Stimulated activated CD8-positive, alpha-beta memory T cell treated with anti-CD3 and anti-CD28 coated beads, Interleukin-12 subunit alpha, Interleukin-12 subunit beta, amount 100 ng/mL, for 24 hours (primary cell): ENCODE measurements around the gene TMEM263.
A peak's percentile ranks its signal among the peaks of the same experiment; 100 is the strongest.
"Not testable (repeated sequence)": the region's sequence is repeated elsewhere in the genome, so short reads cannot be mapped to it uniquely, and the experiment has no call there.

Source experiments
- DNase-seq: peaks from one replicate; pipeline ENCODE4 v3.0.0-alpha.2; 2020; ENCODE audit errors: extremely low read depth

The TMEM263 gene

DNA sequence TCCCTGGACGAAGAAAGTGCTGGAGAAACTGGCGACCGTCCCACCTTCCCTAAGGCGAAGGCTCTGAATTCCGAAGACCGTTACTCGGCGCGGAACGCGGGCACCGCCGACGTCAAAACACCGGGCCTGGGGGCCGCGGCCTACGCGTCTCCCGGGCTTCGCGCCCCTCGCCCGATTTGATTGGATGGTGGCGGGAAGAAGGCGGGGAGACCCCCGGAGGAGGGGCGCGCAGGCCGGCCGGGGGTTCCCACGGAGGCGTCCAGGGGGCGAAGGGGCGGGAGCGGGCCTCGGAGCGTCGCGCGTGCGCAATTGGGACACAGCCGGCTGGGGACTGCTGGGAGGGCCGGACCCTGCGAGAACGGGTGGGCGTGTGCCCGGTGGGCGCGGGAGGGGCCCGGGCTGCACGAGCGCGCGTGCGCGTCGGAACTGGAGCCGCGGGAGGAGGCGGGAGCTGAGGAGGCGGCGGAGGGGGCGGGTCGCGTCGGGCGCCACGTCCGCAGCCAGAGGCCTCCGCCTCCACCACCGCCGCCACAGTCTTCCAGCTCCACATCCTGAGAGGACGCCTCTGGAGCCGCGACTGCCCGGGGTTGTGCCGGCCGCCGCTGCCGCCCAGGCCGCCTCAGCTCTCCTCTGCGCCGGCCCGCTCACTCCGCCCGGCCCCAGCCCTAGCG is at the start of gene TMEM263:
TMEM263 (plus strand) TSS at position 531 of the 671 bp plus-strand sequence. CDS start 11,210 bp downstream, outside the sequence.
- peak; percentile 81 for DNase-seq

DNA sequence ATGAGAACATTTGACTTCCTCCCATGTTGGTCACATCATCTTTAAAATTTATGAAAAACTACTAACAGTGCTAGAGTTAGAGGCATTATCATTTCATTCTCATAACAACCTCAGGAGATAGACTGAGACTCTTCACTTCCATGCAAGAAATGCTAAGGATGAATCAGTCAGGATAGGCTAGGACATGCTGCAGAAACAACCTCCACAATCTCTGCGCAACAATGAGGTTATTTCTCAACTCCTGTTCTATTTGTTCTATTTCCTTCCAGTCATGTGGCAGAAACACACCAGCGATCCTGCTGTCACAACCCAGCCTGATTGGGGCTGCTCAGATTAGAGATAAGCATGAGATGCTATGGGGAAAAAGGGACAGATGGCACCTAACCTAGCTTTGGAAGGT is 49.0 kb upstream of the TMEM263 start:
- DNase-seq: no peak

DNA sequence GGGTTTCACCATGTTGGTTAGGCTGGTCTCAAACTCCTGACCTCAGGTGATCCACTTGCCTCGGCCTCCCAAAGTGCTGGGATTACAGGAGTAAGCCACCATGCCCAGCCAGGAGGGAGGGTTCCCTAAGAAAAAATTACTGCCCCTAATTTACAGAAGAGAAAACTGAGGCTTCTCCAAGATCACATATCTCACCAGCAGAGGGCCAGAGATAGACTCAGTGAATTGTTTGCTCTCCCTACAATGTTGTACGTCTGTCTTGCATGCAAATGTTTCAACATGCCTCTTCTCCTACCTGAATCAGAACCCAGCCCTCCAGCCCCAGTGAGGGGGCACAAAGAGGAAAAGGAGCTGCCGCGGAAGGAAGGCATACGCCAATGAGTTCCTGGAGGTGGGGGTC is 48.3 kb upstream of the TMEM263 start:
- DNase-seq: no peak

DNA sequence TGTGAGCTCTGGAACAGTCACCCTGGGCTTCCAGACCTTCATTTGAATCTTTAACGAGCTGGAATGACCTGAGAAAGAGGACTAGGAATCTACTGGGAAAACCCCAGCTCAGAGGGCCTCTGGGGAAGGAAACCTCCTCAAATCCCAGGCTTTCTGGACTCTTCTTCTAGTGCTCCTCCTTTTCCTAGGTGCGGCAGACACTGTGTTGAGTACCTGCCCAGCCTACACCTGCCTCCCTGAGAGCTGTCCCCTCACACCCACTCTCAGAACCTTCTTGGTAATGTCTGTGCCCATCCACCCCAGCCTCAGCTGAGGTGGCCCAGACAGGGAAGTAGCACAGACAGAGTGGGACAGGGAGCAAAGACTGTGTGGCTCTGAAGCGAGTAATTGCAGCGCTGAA is 47.9 kb upstream of the TMEM263 start:
- DNase-seq: no peak

DNA sequence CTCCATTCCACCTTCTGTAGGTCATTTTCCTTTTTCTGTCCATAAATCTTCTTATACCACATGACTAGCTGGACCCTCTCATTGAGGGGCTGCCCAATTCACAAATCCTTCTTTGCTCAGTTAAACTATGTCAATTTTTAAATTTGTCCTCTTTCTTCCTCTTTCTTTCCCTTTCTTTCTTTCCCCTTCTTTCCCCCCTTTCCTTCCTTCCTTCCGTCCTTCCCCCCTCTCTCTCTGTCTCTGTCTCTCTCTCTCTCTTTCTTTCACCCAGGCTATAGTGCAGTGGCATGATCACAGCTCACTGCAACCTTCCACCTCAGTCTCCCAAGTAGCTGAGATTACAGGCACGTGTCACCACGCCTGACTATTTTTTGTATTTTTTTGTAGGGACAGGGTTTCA is 47.1 kb upstream of the TMEM263 start:
- no peak for DNase-seq

DNA sequence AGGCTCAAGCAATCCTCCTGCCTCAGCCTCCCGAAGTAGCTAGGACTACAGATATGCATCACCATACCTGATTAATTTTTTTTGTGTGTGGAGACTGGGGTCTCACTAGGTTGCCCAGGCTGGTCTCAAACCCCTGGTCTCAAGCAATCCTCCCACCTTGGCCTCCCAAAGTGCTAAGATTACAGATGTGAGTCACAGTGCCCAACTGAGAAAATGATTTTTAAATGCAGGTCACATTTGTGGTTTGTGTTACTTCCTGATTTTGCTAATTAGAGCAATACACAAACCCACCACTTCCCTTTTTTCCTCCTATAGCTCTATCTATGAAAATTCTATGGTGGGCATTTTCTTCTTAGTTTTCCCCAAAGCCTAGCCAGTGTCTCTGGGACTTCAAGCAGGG is 45.5 kb upstream of the TMEM263 start:
- DNase-seq: no peak

DNA sequence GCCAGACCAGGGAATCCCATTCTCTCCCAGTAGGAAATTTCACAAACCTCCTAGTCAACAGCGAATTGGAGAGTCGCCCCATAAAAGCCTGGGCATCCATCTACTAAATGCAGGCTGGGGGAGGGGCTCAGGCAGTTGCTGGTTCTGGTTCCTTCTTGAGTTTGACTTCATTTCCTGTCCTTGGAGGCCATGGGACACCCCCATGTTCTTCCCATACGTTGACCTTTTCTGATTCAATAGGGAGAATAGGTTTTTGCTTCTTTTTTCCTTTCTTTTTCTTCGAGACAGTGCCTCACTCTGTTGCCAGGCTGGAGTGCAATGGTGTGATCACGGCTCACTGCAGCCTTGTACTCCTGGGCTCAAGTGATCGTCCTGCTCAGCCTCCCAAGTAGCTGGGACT is 44.1 kb upstream of the TMEM263 start:
- DNase-seq: no peak

DNA sequence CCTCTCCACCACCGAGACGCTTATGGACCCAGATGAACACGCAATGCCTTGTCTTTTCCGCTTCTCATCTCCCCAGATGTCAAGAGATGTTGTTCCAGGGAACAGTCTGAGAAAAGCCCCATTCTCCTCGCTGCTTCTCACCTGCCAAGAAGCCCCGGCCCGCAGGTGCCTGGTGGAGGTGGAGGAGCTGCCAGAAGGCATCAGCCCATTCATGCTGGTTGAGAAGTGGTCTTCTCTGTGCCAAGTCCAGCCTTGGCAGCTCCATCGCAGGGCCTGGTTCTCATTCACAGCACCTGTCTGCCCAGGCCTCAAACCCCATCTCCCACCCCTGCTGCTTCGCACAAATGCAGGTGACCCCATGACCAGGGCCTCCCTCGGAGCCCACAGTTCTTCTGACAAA is 42.3 kb upstream of the TMEM263 start:
- no peak for DNase-seq

DNA sequence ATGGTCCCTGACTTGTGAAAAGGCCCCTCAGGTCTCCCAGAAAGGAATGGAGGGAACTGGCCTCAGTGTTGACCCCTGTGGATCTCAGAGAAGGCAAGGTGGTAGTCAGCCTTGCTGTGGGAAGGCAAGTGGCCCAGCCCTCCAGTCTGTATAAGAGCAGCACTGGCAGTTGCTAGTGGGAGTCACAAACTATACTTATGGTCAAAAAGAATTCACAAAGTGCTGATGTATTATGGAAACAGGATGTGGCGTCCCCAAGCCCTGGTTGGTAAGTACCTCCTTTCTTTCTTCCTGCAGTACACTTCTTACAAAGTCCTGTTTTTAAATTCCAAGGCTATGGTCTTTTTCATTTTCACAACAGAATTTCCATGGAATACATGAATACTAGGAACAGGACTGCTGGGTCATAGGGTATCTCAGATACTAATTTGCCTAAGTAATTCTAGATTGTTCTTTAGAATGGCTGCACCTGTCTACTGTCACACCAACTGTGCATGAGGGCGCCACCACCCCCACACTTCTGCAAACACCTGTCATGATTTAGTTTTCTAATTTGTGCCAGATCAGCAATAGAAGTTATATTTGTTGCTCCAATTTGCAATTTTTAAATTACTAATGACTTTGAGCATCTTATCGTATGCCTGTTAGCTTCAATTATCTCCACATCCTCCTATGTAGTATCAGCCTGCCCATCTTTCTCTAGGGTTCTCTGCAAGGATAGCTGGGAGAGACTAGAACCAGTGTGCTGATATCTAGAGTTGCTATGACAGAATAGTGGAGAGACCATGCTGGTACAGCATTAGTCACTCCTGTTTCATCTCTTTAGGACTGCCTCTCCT is 40.7 kb upstream of the TMEM263 start:
- DNase-seq: no peak

DNA sequence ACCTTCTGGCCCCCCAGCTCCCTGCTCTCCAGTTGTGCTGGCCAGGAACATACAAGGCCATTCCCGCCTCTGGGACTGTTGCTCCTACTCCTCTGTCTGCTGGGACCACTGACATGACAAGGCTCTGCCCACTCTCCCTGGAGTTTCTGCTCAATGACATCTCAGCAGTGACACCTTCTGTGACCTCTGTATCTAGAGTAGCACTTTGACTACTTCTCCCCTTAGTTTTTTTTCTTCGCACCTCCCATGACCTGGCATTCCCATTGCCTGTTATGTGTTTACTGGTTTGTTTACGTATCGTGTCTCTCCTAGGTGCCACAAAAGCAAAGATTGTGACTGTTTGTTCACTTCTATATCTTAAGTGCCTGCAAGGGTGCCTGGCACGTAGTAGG is 40.1 kb upstream of the TMEM263 start:
- no peak for DNase-seq

DNA sequence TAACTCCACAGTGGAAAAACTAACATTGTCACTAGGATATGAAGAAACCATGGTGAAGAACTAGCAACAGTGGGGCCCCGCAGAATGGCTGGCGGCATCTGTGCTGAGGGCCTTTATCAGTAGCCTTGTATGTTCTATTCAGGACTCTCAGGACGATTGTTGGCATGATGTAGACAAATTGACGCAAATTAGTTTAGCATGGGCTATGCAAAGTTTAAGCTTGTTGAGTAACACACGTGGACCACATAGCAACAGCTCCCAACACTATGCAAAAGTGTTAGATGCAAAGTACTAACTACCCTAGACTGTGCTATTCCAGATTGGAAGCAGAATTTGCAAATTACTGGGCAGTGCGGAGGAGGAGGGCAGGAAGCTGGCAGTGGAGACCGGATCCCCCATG is 38.2 kb upstream of the TMEM263 start:
- no peak for DNase-seq

DNA sequence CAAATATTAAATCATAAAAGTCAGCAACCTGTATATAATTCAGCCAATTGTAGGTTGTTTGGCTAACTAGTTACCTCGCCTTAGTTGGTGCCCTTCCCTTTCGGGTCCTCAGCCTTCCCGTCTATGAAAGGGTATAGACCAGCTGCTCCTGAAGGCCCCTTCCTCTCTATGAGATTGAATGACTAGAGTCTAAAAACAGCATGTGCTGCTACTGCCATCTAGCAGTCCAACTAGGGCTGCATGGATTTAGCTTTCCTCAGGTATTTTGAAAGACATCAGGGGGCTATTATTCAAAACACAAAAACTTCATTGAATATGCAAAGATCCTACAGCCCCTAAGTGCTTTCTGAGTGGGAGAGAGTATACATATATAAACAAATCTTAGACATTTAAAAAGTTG is 37.0 kb upstream of the TMEM263 start:
- DNase-seq: no peak

DNA sequence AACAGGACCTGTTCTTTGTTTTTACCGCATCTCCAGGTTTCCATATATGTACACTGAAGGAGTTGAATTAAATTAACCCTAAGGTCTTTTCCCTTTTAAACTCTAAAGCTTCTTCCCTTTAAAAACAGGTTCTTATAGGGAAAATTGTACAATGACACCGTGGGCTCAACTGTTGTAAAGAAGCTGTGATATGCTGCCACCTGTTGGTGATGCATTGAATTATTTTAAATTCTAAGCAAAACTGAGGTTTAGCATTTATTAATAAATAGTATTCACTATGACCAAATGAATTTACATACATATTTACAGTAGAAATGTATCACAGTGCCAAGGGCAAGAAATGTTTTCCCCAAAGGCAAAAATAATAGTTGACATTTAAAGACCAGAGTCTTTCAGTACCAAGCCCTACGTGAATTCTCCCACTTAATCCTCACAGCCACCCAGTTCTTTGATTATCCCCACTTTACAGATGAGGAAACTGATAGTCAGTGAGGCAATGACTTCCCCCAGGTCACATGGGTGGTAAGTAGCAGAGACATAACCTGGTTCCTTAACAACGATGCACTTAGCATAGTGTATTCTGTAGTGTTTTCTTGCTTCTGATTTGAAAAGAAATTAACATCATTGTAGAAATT is 35.7 kb upstream of the TMEM263 start:
- no peak for DNase-seq

DNA sequence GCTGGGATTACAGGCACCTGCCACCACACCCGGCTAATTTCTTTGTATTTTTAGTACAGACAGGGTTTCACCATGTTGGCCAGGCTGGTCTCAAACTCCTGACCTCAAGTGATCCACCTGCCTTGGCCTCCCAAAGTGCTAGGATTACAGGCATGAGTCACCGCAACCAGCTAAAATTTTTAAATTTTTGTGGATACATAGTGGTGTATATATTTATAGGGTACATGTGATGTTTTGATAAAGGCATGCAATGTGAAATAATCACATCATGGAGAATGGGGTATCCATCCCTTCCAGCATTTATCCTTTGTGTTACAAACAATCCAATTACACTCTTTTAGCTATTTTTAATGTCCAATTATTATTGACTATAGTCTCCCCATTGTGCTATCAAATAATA is 33.7 kb upstream of the TMEM263 start:
- DNase-seq: not testable (repeated sequence)

DNA sequence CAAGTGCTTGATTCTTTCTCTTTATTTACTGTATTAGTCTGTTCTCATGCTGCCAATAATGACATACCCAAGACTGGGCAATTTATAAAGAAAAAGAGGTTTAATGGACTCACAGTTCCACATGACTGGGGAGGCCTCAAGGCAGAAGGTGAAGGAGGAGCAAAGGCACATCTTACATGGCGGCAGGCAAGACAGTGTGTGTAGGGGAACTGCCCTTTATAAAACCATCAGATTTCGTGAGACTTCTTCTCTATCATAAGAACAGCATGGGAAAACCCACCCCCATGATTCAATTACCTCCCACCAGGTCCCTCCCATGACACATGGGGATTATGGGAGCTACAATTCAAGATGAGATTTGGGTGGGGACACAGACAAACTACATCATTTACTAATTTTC is 32.1 kb upstream of the TMEM263 start:
- not testable (repeated sequence) for DNase-seq

DNA sequence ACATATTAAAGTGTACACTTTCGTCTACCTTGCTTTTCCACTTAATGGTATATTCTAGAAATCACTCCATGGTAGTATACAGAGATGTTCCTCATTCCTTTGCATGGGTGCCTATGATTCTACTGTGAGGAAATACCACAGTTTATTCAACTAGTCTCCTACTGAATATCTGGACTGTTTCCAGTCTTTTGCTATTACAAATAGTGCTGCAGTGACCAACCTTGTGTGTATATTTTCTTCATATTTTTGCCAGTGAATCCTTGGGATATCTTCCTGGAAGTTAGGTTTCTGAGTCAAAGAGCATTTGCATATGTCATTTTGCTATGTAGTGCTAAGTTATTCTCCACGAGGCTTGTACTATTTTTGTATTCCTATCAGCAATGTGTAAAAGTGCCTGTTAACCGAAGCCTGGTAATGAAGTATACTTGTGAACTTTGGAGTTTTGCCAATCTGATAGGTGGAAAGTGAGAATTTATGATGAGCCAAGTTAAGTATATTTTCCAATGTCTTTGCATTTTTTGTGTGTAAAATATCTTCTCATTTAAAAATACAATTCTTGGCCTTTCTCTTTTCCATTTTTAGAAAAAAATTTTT is 31.3 kb upstream of the TMEM263 start:
- DNase-seq: no peak

DNA sequence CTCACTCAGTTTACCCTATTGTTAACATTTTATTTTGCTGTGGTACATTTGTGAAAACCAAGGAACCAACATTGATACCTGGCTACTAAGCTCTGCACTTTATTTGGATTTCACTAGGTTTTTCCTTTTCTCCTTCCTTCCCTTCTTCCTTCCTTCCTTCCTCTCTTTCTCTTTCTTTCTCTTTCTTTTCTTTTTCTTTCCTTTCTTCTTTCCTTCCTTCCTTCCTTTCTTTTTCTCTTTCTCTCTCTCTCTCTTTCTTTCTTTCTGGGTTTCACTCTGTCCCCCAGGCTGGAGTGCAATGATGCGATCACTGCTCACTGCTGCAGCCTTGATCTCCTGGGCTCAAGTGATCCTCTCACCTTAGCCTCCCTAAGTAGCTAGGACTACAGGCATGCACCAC is 29.1 kb upstream of the TMEM263 start:
- DNase-seq: no peak

DNA sequence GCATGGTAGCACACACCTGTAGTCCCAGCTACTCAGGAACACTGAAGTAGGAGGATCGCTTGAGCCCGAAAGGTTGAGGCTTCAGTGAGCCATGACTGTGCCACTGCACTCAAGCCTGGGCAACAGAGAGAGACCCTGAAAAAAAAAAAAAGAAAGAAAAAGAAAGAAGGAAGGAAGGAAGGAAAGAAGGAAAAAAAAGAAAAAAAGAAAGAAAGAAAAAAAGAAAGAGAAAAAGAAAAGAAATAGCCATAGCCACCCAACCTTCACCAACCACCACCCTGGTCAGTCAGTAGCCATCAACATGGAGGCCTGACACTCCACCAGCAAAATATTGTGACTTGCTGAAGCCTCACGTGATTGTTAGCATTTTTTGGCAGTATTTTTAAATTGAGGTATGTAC is 21.4 kb upstream of the TMEM263 start:
- no peak for DNase-seq

DNA sequence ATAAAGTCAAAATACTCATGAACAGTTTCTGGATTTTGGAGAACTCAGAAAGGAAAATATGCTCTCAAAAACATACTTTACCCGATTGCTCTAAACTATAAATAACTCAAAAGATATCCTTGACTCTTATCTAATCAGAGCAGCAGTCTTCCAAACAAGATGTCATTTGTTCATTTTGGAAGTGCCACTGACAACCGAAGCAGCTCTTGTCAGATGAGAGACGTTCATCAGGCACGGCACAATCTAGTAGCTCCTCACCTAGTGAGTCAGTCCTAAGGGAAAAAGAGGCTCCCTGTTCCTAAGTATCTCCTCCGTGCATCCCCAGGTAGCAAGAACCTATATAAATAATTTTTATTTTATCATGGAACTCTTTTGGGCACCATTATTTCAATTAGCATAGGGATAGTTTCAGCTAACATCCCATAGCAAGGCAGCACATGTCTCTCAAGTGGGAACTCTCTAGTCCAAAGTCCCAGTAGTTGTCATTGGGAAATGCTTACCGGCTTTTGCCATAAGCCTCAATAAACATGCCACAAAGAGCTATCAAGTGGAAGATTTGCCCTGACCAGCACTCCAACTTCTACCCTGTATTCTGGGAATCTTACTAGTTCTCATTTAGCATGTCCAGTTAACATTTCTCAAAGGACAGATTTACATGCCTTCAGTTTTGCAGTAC is 14.1 kb upstream of the TMEM263 start:
- DNase-seq: no peak

DNA sequence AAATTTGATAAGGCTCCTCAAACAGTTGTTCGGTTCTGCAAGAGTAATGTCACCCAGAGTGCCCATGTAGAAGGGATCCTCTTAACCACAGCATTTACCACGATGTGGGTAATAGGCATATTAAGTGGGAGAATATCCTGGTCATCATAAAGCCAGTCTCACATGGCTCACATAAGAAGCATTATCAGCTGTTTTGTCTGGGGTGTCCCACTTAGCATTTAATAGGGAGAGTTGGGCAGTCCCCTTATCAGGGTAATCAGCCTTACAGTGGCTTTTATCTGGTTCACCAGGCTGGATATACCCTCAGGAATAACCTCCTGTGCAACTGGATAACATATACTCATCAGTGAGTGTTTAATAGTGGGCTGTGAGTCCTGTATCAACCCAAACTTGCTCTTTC is 12.9 kb upstream of the TMEM263 start:
- DNase-seq: no peak

DNA sequence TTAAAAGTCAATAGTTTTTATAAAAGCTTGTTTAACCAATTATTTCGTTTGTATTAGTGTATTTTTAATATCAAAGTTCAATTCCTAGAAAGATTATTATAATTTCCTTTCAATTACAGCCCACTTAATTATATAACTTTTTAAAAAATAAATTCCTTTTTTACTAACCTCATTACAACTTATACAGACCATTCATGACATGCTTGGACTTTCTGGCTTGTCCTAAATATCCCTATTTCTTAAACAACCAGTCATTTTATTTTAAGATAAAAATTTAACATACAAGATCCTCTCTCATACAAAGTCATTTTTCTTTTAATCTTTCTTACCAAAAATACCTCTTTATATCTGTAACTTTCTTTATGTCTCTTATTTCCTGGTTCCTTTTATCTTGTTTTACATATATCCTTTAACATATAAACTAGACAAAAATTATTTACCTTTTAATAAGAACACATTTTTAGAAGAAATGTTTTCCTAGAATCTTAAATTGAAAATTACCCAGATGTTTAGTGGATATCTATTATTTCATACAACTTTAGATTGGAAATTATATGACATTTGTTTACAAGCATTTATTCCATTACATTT is 10.4 kb upstream of the TMEM263 start:
- DNase-seq: no peak

DNA sequence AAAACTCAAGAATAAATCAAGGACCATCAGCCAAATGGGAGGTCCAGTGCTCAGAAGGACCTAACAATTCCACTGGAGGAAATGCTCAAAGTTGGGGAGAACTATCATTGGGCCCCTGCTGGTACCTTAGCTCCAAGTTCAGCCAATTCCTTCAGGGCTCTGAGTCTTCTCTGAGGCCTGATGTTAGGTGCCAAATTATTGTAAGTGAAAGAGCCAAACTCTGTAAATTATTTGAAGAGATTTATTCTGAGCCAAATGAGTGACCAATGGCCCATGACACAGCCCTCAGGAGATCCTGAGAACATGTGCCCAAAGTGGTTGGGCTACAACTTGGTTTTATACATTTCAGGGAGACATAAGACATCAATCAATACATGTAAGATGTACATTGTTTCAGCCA is 8.2 kb upstream of the TMEM263 start:
- no peak for DNase-seq
